Osteocyte (in vitro differentiated cells): Measurements from ENCODE around the gene SPINK14. TPM values are rescaled to one million over a fixed set of nuclear protein-coding genes. Genes with fewer than 3 reads are reported as not detected.

Experiments
- DNase-seq: peaks from one replicate; pipeline ENCODE4 v3.0.0; 2021; ENCODE audit warnings: mixed read lengths; ENCODE audit not compliant: unreplicated experiment; ENCODE audit errors: extremely low spot score
- H3K27ac Mint-ChIP-seq: one replicate; pipeline ENCODE4 v1.8.0; 2021; ENCODE audit warnings: mild to moderate bottlenecking, mixed read lengths; ENCODE audit not compliant: unreplicated experiment
- H3K27me3 Mint-ChIP-seq: one replicate; pipeline ENCODE4 v1.8.0; 2021; ENCODE audit warnings: mixed read lengths; ENCODE audit not compliant: unreplicated experiment
- H3K36me3 Mint-ChIP-seq: one replicate; pipeline ENCODE4 v1.8.0; 2021; ENCODE audit warnings: mixed read lengths; ENCODE audit not compliant: unreplicated experiment
- H3K4me1 Mint-ChIP-seq: one replicate; pipeline ENCODE4 v1.8.0; 2021; ENCODE audit warnings: mixed read lengths; ENCODE audit not compliant: unreplicated experiment
- H3K4me3 Mint-ChIP-seq: one replicate; pipeline ENCODE4 v1.8.0; 2021; ENCODE audit warnings: mild to moderate bottlenecking, moderate library complexity, mixed read lengths; ENCODE audit not compliant: unreplicated experiment
- H3K9me3 Mint-ChIP-seq: one replicate; pipeline ENCODE4 v1.8.0; 2021; ENCODE audit warnings: mixed read lengths; ENCODE audit not compliant: unreplicated experiment
- total RNA-seq: library from RNA; stranded (reverse); gene quantifications from 2 replicates; pipeline ENCODE4 v1.2.1, GENCODE V29; 2021
- TF ChIP-seq, protein P1 (sequence below): fragments of 200-600 bp; sonication (generic); IDR thresholded peaks from 2 replicates; pipeline ENCODE4 v1.5.0; 2021; ENCODE audit warnings: antibody characterized with exemption, mild to moderate bottlenecking, moderate library complexity

SPINK14 gene
- total RNA-seq, 1 donor from 2014 or later = not detected

DNA sequence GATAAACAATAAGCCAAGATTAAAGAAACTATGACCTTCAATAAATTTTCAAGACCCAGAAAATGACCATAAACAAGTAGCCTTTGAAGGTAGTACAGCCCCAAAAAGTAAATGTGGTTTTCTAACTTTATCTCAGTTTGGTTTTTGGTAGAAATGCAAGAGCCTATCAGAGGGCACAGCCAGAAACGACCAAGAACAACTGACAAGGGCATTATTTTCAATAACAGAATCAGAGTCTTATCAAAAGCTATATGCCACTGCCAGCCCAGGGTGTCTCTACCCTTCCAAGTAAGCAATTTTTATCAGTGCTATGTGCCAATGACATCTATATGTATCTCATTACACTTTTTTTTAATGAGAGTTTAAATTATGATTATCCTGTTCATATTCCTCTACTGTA is 22.7 kb downstream of the SPINK14 start:
- Mint-ChIP-seq H3K27me3 (peaks cover 32% of the 10 kb centered on the region), H3K4me1 (no peaks in the 10 kb centered on the region), H3K27ac (no peak overlapping the region), H3K36me3 (no peaks in the 10 kb centered on the region), H3K9me3 (no peaks in the 10 kb centered on the region), H3K4me3 (no peak overlapping the region)
- no peak for DNase-seq
- TF ChIP-seq, protein P1, sequence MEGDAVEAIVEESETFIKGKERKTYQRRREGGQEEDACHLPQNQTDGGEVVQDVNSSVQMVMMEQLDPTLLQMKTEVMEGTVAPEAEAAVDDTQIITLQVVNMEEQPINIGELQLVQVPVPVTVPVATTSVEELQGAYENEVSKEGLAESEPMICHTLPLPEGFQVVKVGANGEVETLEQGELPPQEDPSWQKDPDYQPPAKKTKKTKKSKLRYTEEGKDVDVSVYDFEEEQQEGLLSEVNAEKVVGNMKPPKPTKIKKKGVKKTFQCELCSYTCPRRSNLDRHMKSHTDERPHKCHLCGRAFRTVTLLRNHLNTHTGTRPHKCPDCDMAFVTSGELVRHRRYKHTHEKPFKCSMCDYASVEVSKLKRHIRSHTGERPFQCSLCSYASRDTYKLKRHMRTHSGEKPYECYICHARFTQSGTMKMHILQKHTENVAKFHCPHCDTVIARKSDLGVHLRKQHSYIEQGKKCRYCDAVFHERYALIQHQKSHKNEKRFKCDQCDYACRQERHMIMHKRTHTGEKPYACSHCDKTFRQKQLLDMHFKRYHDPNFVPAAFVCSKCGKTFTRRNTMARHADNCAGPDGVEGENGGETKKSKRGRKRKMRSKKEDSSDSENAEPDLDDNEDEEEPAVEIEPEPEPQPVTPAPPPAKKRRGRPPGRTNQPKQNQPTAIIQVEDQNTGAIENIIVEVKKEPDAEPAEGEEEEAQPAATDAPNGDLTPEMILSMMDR = no peak

DNA sequence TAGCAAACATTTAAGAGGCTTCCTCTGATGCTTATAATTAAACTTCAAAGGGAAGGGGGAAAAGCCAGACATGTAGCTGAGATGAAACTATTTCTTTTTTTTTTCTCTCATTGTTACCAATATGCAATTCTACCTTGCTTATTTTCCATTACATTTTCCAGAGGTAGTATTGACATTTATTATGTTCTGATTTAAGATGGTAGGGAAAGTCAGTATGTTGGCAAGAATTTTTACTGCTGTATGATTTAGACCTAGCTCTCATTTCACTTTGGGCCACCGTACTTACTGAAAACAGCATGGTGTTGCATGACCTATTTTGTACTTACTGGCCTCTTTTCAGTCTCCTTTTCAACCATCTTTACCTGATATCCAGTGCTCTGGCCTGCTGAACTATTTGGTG is 24.9 kb downstream of the SPINK14 start:
- H3K4me1 Mint-ChIP-seq = no peaks in the 10 kb centered on the region
- TF ChIP-seq, protein P1 = no peak
- no peak overlapping the region for H3K4me3 Mint-ChIP-seq
- H3K27me3 Mint-ChIP-seq = peaks cover 28% of the 10 kb centered on the region
- no peak overlapping the region for H3K27ac Mint-ChIP-seq
- no peak for DNase-seq
- H3K36me3 Mint-ChIP-seq = no peaks in the 10 kb centered on the region
- H3K9me3 Mint-ChIP-seq = no peaks in the 10 kb centered on the region

DNA sequence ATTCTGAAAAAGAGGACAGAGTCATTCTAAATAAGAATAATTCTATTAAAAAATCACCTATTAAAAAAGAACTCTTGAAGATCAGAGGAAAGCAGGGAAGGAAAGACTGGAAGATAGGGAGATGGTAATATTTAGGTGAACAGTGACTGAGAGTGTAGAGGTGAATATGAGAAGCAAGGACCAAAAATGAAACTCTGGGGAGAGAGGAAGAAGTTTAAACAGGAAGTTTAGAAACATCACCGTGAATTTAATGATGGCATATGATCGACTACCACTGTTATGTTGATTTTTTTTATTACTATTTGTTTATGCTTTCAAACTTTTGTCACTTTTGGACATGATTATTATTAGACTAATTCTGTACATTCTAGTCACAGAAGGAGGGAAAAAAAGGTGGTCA is 32.8 kb downstream of the SPINK14 start:
- Mint-ChIP-seq H3K9me3 (no peaks in the 10 kb centered on the region), H3K4me1 (no peaks in the 10 kb centered on the region), H3K36me3 (no peaks in the 10 kb centered on the region), H3K27me3 (peaks cover 37% of the 10 kb centered on the region), H3K27ac (no peak overlapping the region), H3K4me3 (no peak overlapping the region)
- DNase-seq = no peak
- TF ChIP-seq, protein P1 = no peak

DNA sequence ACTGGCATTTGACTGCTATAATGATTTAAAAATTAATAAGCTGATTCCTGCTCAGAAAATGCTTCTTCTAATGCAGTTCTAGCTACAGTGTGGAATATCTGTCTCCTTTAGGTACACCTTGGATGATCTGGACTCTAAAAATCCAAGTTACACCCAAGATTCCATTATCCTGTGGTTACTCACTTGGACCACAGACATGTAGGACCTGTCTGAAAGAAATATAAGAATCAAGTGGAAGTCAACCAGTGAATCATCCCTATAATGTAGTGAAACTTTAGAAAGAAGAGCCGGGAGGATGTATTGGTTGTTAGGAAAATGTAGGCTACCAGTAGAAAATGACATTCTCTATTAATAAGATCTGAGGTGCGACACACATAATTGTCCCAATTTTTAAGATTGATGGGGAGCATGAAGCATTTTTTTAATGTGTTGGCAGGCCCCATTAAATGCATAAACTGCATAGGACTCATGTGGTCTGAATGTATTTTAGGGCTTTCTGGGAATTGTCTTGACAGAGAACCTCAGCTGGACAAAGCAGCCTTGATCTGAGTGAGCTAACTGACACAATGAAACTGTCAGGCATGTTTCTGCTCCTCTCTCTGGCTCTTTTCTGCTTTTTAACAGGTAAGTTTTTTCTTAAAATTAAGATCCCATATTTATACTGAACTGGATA is 34.3 kb downstream of the SPINK14 start, which contains the start of gene SPINK6:
SPINK6 (plus strand) TSS at position 512 of the 673 bp plus-strand sequence; CDS start at position 567, 55 bp downstream.
- Mint-ChIP-seq H3K4me1 (no peaks in the 10 kb centered on the region), H3K36me3 (no peaks in the 10 kb centered on the region), H3K9me3 (no peaks in the 10 kb centered on the region), H3K27me3 (peaks cover 35% of the 10 kb centered on the region), H3K27ac (no peak within 1 kb of the TSS), H3K4me3 (no peak within 1 kb of the TSS)
- TF ChIP-seq, protein P1 = no peak
- no peak for DNase-seq

DNA sequence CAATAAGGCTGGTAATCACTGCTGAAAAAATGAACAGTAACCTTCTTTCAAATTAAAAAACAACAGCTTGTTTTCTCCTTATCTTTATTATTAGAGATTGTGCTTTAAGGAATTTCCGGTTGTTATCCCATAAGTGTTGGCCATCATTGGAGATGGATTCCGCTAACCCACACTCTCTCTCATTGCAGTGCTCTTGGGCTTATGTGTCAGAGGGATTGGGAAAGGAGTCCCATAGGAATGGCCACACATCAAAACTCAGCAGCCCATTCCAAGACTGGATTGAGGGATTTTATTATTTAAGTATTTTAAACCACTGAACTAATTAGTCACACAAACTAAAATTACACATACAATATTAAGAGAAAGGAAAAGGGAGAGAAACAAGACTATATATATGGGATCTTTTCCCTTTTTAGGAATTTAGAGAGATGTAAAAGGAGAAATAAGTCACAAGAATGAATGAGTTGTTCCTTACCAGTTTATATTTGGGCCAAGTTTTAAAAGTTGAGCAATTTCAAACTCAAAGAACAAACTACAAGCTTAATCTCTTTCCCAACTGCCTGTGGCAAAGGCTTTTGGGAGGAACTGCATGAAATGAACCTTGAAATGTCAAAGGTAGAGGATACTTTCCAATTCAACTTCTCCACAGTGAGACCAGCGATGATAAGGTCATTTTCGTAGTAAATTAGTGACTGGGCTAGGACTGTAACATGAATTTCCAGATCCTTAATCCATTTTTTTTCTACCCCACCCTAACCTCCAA is 36.9 kb downstream of the SPINK14 start:
- no peak overlapping the region for H3K4me3 Mint-ChIP-seq
- H3K9me3 Mint-ChIP-seq = no peaks in the 10 kb centered on the region
- H3K27ac Mint-ChIP-seq = no peak overlapping the region
- H3K36me3 Mint-ChIP-seq = no peaks in the 10 kb centered on the region
- no peaks in the 10 kb centered on the region for H3K4me1 Mint-ChIP-seq
- TF ChIP-seq, protein P1 = no peak
- peaks cover 35% of the 10 kb centered on the region for H3K27me3 Mint-ChIP-seq
- DNase-seq = no peak
